ENCODE data around the gene FOXL2. TPM values are rescaled to one million over a fixed set of nuclear protein-coding genes. Genes with fewer than 3 reads are reported as not detected.

Gene FOXL2
- polyA plus RNA-seq, 2 of the 4 experiments (the other 2 are of a cell fraction), result 1.2 to 3.1 TPM

DNA sequence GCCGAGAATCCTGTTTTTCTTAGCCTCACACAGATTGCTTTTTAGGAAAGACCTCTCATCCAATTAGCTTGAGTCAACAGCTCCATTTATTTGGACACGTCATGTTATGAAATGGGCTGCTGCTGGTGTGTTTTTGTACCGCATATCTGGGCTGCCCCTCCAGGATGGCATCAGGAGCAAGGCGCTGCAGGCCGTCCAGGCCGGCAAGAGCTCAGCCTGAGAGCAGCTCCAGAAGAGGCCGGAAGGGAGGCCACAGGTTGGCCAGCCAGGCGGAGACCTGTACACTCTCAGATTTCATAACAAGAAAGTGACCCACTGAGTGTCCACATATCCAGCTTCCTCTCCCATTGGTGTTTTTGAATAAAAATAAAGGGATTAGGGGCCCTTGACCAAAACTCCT is 28.4 kb upstream of the FOXL2 start:
- H3K4me3 ChIP-seq, result no peak overlapping the region
- peaks cover 6% of the 10 kb centered on the region; the same call in 2 of the 3 replicates for H3K4me1 ChIP-seq
- DNase-seq (ENCODE audit: low read depth in 1 of 2, low spot score in 1 of 2) (no peak), ATAC-seq (no peak), FAIRE-seq (no peak)
- 90% methylated on average over 8 of the region's 8 CpGs for WGBS (ENCODE audit: missing lambda C conversion rate)
- ChIA-PET POLR2A (no interaction called here), CTCF (interaction anchor here (1.1 to 1.6 kb wide), 2 partner anchors 41 to 137 kb away, joined by 3 to 4 read pairs; no protein-coding TSS in a partner anchor)
- H3K4me2 ChIP-seq, result no peak overlapping the region
- TF ChIP-seq SMC3 (IDR thresholded peaks at IDR 0.05) (no peak), HOXB13 (CRISPR knock-in tag; IDR thresholded peaks at IDR 0.05; ENCODE audit: low read depth) (no peak), RARB (CRISPR knock-in tag; IDR thresholded peaks at IDR 0.05) (no peak), RNF2 (IDR thresholded peaks at IDR 0.05; ENCODE audit: borderline replicate concordance, low read depth) (no peak), NR3C1 (IDR thresholded peaks at IDR 0.05) (no peak), EHF (CRISPR knock-in tag; IDR thresholded peaks at IDR 0.05) (no peak), ZFP36 (IDR thresholded peaks at IDR 0.05; ENCODE audit: borderline replicate concordance, partially characterized antibody) (no peak), RAD21 (conservative IDR thresholded peaks at IDR 0.05 in 1 of 2, IDR thresholded peaks at IDR 0.05 in 1 of 2) (no peak), RCOR1 (IDR thresholded peaks at IDR 0.05; ENCODE audit: low read depth, low read length) (no peak), KDM5A (IDR thresholded peaks at IDR 0.05) (no peak), POLR2AphosphoS2 (conservative IDR thresholded peaks at IDR 0.05; ENCODE audit: low read length) (no peak), GATA3 (IDR thresholded peaks at IDR 0.05; ENCODE audit: borderline replicate concordance) (no peak)
- TF ChIP-seq, protein P1, sequence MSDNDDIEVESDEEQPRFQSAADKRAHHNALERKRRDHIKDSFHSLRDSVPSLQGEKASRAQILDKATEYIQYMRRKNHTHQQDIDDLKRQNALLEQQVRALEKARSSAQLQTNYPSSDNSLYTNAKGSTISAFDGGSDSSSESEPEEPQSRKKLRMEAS (IDR thresholded peaks at IDR 0.05), result no peak
- TF ChIP-seq, protein P2, sequence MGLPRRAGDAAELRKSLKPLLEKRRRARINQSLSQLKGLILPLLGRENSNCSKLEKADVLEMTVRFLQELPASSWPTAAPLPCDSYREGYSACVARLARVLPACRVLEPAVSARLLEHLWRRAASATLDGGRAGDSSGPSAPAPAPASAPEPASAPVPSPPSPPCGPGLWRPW (IDR thresholded peaks at IDR 0.05), result no peak
- TF ChIP-seq, protein P3, sequence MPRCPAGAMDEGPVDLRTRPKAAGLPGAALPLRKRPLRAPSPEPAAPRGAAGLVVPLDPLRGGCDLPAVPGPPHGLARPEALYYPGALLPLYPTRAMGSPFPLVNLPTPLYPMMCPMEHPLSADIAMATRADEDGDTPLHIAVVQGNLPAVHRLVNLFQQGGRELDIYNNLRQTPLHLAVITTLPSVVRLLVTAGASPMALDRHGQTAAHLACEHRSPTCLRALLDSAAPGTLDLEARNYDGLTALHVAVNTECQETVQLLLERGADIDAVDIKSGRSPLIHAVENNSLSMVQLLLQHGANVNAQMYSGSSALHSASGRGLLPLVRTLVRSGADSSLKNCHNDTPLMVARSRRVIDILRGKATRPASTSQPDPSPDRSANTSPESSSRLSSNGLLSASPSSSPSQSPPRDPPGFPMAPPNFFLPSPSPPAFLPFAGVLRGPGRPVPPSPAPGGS (IDR thresholded peaks at IDR 0.05), result no peak
- TF ChIP-seq, protein P4, sequence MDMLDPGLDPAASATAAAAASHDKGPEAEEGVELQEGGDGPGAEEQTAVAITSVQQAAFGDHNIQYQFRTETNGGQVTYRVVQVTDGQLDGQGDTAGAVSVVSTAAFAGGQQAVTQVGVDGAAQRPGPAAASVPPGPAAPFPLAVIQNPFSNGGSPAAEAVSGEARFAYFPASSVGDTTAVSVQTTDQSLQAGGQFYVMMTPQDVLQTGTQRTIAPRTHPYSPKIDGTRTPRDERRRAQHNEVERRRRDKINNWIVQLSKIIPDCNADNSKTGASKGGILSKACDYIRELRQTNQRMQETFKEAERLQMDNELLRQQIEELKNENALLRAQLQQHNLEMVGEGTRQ (IDR thresholded peaks at IDR 0.05), result no peak
- TF ChIP-seq, protein P5, sequence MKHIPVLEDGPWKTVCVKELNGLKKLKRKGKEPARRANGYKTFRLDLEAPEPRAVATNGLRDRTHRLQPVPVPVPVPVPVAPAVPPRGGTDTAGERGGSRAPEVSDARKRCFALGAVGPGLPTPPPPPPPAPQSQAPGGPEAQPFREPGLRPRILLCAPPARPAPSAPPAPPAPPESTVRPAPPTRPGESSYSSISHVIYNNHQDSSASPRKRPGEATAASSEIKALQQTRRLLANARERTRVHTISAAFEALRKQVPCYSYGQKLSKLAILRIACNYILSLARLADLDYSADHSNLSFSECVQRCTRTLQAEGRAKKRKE (CRISPR knock-in tag; IDR thresholded peaks at IDR 0.05; ENCODE audit: low read depth), result no peak
- TF ChIP-seq, protein P6, sequence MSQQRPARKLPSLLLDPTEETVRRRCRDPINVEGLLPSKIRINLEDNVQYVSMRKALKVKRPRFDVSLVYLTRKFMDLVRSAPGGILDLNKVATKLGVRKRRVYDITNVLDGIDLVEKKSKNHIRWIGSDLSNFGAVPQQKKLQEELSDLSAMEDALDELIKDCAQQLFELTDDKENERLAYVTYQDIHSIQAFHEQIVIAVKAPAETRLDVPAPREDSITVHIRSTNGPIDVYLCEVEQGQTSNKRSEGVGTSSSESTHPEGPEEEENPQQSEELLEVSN (IDR thresholded peaks at IDR 0.05; ENCODE audit: borderline replicate concordance, low read depth), result no peak
- H3K9me3 ChIP-seq, result no peaks in the 10 kb centered on the region
- no peak overlapping the region for H3K27ac ChIP-seq

DNA sequence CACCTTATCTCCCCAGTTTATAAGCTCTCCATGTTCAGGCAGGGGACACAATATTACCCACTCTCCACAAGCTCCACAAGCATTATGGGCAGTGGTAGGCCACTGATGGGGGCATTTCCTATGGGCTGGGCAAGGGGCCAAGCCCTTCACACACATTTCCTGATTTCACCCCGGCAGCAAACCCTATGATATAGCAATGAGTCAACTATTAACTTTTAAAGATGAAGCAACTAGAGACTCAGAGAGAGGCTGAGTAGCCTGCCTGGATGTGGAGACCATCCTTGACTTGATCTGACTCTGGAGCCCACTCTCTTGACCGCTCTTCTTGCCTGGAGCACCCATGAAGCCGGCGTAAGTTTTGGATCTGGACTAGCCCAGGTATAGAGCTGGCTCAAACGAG is 27.5 kb upstream of the FOXL2 start:
- DNase-seq (ENCODE audit: low read depth in 1 of 2, low spot score in 1 of 2), result no peak
- TF ChIP-seq, protein P7, sequence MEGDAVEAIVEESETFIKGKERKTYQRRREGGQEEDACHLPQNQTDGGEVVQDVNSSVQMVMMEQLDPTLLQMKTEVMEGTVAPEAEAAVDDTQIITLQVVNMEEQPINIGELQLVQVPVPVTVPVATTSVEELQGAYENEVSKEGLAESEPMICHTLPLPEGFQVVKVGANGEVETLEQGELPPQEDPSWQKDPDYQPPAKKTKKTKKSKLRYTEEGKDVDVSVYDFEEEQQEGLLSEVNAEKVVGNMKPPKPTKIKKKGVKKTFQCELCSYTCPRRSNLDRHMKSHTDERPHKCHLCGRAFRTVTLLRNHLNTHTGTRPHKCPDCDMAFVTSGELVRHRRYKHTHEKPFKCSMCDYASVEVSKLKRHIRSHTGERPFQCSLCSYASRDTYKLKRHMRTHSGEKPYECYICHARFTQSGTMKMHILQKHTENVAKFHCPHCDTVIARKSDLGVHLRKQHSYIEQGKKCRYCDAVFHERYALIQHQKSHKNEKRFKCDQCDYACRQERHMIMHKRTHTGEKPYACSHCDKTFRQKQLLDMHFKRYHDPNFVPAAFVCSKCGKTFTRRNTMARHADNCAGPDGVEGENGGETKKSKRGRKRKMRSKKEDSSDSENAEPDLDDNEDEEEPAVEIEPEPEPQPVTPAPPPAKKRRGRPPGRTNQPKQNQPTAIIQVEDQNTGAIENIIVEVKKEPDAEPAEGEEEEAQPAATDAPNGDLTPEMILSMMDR (IDR thresholded peaks at IDR 0.05), result no peak
- TF ChIP-seq RAD21 (conservative IDR thresholded peaks at IDR 0.05 in 1 of 2, IDR thresholded peaks at IDR 0.05 in 1 of 2) (no peak), HOXA7 (CRISPR knock-in tag; IDR thresholded peaks at IDR 0.05) (no peak), EHMT2 (IDR thresholded peaks at IDR 0.05; ENCODE audit: low read depth) (no peak), RARB (CRISPR knock-in tag; IDR thresholded peaks at IDR 0.05) (no peak), CHD2 (IDR thresholded peaks at IDR 0.05; ENCODE audit: low read length, partially characterized antibody) (no peak), MAZ (IDR thresholded peaks at IDR 0.05; ENCODE audit: borderline replicate concordance, low read depth, low read length) (no peak), CBX8 (IDR thresholded peaks at IDR 0.05) (no peak), NFE2L2 (conservative IDR thresholded peaks at IDR 0.05; ENCODE audit: low read length) (no peak), RCOR1 (IDR thresholded peaks at IDR 0.05; ENCODE audit: low read depth, low read length) (no peak), POLR2A (IDR thresholded peaks at IDR 0.05; ENCODE audit: low read length) (no peak)
- TF ChIP-seq, protein P6 (IDR thresholded peaks at IDR 0.05; ENCODE audit: borderline replicate concordance, low read depth), result no peak
- TF ChIP-seq, protein P2 (IDR thresholded peaks at IDR 0.05), result no peak
- TF ChIP-seq, protein P1 (IDR thresholded peaks at IDR 0.05), result no peak
- Histone ChIP-seq H3K9me3 (no peaks in the 10 kb centered on the region), H3K4me1 (peaks cover 6% of the 10 kb centered on the region; the same call in 2 of the 3 replicates), H3K4me2 (peak overlapping the region; percentile 34; the same call in 2 of the 3 replicates), H3K4me3 (no peak overlapping the region), H3K27ac (no peak overlapping the region)
- POLR2A ChIA-PET, result no interaction called here
- no peak for FAIRE-seq
- CTCF ChIA-PET, result interaction anchor here (1.2 to 1.6 kb wide), 2 partner anchors 38 to 138 kb away, joined by 3 read pairs; no protein-coding TSS in a partner anchor
- peak in 1 of 2 experiments; percentile 53; a peak in 2 of 6 replicates for ATAC-seq
- WGBS (ENCODE audit: missing lambda C conversion rate), result 58% methylated on average over 5 of the region's 5 CpGs
